ENCODE data around the gene UHMK1.

The UHMK1 gene

GRCh38 chr1:162497104-162497722, 405 bp upstream of the UHMK1 start:
- DNase-seq (ENCODE audit: extremely low read depth, low read depth), result no peak

GRCh38 chr1:162498496-162498810, 835 bp downstream of the UHMK1 start:
- no peak for TF ChIP-seq CTCF (IDR thresholded peaks at IDR 0.05; ENCODE audit: low read depth, low read length)
- no peak for DNase-seq (ENCODE audit: extremely low read depth, low read depth)

More at GRCh38 chr1:162497104-162497722, 405 bp upstream of the UHMK1 start:
- TF ChIP-seq CTCF (IDR thresholded peaks at IDR 0.05; ENCODE audit: low read depth, low read length), result no peak

- no peak for TF ChIP-seq CTCF (IDR thresholded peaks at IDR 0.05; ENCODE audit: low read depth, low read length)
- no peak for DNase-seq (ENCODE audit: extremely low read depth, low read depth)
Observed at GRCh38 chr1:162500805-162501204, 3.2 kb downstream of the UHMK1 start.

GRCh38 chr1:162502077-162502476, 4.5 kb downstream of the UHMK1 start:
- no peak for DNase-seq (ENCODE audit: extremely low read depth, low read depth)
- TF ChIP-seq CTCF (IDR thresholded peaks at IDR 0.05; ENCODE audit: low read depth, low read length), result no peak

GRCh38 chr1:162502928-162503327, 5.3 kb downstream of the UHMK1 start:
- TF ChIP-seq CTCF (IDR thresholded peaks at IDR 0.05; ENCODE audit: low read depth, low read length), result no peak
- no peak for DNase-seq (ENCODE audit: extremely low read depth, low read depth)

- DNase-seq (ENCODE audit: extremely low read depth, low read depth), result no peak
- no peak for TF ChIP-seq CTCF (IDR thresholded peaks at IDR 0.05; ENCODE audit: low read depth, low read length)
Observed at GRCh38 chr1:162527314-162527713, 29.7 kb downstream of the UHMK1 start.

GRCh38 chr1:162530307-162530987, 32.8 kb downstream of the UHMK1 start:
- DNase-seq (ENCODE audit: extremely low read depth, low read depth), result no peak

More at GRCh38 chr1:162530307-162530987, 32.8 kb downstream of the UHMK1 start:
- TF ChIP-seq CTCF (IDR thresholded peaks at IDR 0.05; ENCODE audit: low read depth, low read length), result no peak
